Neuronal stem cell (in vitro differentiated cells): ENCODE data around the gene CALHM6.

ENCODE experiments used
- DNase-seq: peaks from one replicate; pipeline ENCODE4 v3.0.0-alpha.2; 2013; ENCODE audit warnings: low spot score
- H2AFZ ChIP-seq: one replicate; pipeline ENCODE4 v1.6.1; 2013; ENCODE audit warnings: mild to moderate bottlenecking, low read length, inconsistent platforms
- H2AK5ac ChIP-seq: 2 replicates; pipeline ENCODE4 v1.6.1; 2013; ENCODE audit warnings: low read depth, mild to moderate bottlenecking, inconsistent platforms, low read length, moderate library complexity, mixed read lengths
- H2BK120ac ChIP-seq: 2 replicates; pipeline ENCODE4 v1.6.1; 2013; ENCODE audit warnings: low read depth, mild to moderate bottlenecking, inconsistent platforms, low read length, moderate library complexity, mixed read lengths
- H2BK12ac ChIP-seq: one replicate; pipeline ENCODE4 v1.6.1; 2013; ENCODE audit warnings: low read length, inconsistent platforms
- H2BK15ac ChIP-seq: 2 replicates; pipeline ENCODE4 v1.6.1; 2013; ENCODE audit warnings: mild to moderate bottlenecking, low read length, inconsistent platforms, mixed read lengths
- H2BK5ac ChIP-seq: one replicate; pipeline ENCODE4 v1.6.1; 2013; ENCODE audit warnings: inconsistent platforms, mild to moderate bottlenecking, low read length, moderate library complexity
- H3K14ac ChIP-seq: one replicate; pipeline ENCODE4 v1.6.1; 2013; ENCODE audit warnings: low read length, inconsistent platforms
- H3K18ac ChIP-seq: 2 replicates; pipeline ENCODE4 v1.6.1; 2013; ENCODE audit warnings: low read length, inconsistent platforms
- H3K23ac ChIP-seq: 2 replicates; pipeline ENCODE4 v1.6.1; 2013; ENCODE audit warnings: low read depth, mild to moderate bottlenecking, mixed read lengths, low read length, inconsistent platforms; ENCODE audit not compliant: poor library complexity
- H3K27ac ChIP-seq: replicated peaks from 3 replicates; pipeline ENCODE4 v1.5.1; 2013; ENCODE audit warnings: low read length, inconsistent platforms
- H3K27me3 ChIP-seq, 3 experiments: 2 replicates each; pipeline ENCODE4 v1.6.1; 2013; ENCODE audit warnings: low read length in 3 of 3, mild to moderate bottlenecking in 2 of 3, inconsistent platforms in 1 of 3, low read depth in 1 of 3, mixed read lengths in 1 of 3, moderate library complexity in 1 of 3; ENCODE audit not compliant: control insufficient read depth in 3 of 3, insufficient read depth in 3 of 3
- H3K36me3 ChIP-seq, 2 donors: replicated peaks in 1 of 2; 2 replicates each; pipeline ENCODE4 v1.6.1; 2013; ENCODE audit warnings: low read length in 2 of 2; ENCODE audit not compliant: control insufficient read depth in 2 of 2, insufficient read depth in 2 of 2
- H3K4ac ChIP-seq: 2 replicates; pipeline ENCODE4 v1.6.1; 2013; ENCODE audit warnings: inconsistent platforms, mild to moderate bottlenecking, low read length, moderate library complexity
- H3K4me1 ChIP-seq, 2 donors: 1 replicate in 1 of 2; 2 replicates in 1 of 2; pipeline ENCODE4 v1.6.1; 2013; ENCODE audit warnings: low read length in 2 of 2, low read depth in 1 of 2; ENCODE audit not compliant: control insufficient read depth in 2 of 2, insufficient read depth in 1 of 2
- H3K4me2 ChIP-seq: one replicate; pipeline ENCODE4 v1.6.1; 2013; ENCODE audit warnings: mild to moderate bottlenecking, low read length, inconsistent platforms; ENCODE audit not compliant: insufficient read depth, poor library complexity, severe bottlenecking
- H3K4me3 ChIP-seq, 2 donors: 2 replicates each; pipeline ENCODE4 v1.5.1; 2013; ENCODE audit warnings: low read length in 2 of 2, mild to moderate bottlenecking in 2 of 2, inconsistent platforms in 1 of 2, moderate library complexity in 1 of 2
- H3K79me1 ChIP-seq: one replicate; pipeline ENCODE4 v1.6.1; 2013; ENCODE audit warnings: low read depth, mild to moderate bottlenecking, inconsistent platforms, low read length, moderate library complexity
- H3K9ac ChIP-seq: one replicate; pipeline ENCODE4 v1.6.1; 2013; ENCODE audit warnings: mild to moderate bottlenecking, low read depth, low read length, inconsistent platforms; ENCODE audit not compliant: poor library complexity
- H3K9me3 ChIP-seq, 2 donors: replicated peaks in 1 of 2; 2 replicates each; pipeline versions ENCODE3 to v1.6.1; 2013; ENCODE audit warnings: low read length in 2 of 2, mild to moderate bottlenecking in 2 of 2, inconsistent platforms in 1 of 2, low read depth in 1 of 2, mixed read lengths in 1 of 2, moderate library complexity in 1 of 2; ENCODE audit not compliant: control insufficient read depth in 2 of 2, insufficient read depth in 1 of 2
- H4K8ac ChIP-seq: one replicate; pipeline ENCODE4 v1.6.1; 2013; ENCODE audit warnings: low read depth, mild to moderate bottlenecking, inconsistent platforms, low read length, moderate library complexity
- H4K91ac ChIP-seq: one replicate; pipeline ENCODE4 v1.6.1; 2013; ENCODE audit warnings: low read length, low read depth, mild to moderate bottlenecking, inconsistent platforms; ENCODE audit not compliant: poor library complexity
- WGBS, 2 donors: extraction: QIAGEN DNeasy Blood & Tissue Kit; methylation state at CpG; one replicate each; pipeline ENCODE4 v1.1.7; 2013; ENCODE audit warnings: missing lambda C conversion rate in 2 of 2, mixed read lengths in 1 of 2; ENCODE audit not compliant: insufficient read length in 2 of 2, insufficient replicate concordance in 1 of 2; ENCODE audit errors: extremely low coverage in 2 of 2; 5-methylcytosine and 5-hydroxymethylcytosine counted together

The CALHM6 gene

GRCh38 chr6:116458264-116458663 lies 2.9 kb upstream of the CALHM6 start:
- H3K18ac ChIP-seq: no peak overlapping the region
- peaks cover 0 to 2% of the 10 kb centered on the region in 2 donors for H3K4me1 ChIP-seq
- H3K14ac ChIP-seq: no peak overlapping the region
- H2BK15ac ChIP-seq: no peak overlapping the region
- no peak for DNase-seq
- H3K4me2 ChIP-seq: no peak overlapping the region
- no peak overlapping the region for H2BK12ac ChIP-seq
- H2AK5ac ChIP-seq: no peak overlapping the region
- no peak overlapping the region for H3K4ac ChIP-seq
- H3K9ac ChIP-seq: no peak overlapping the region
- H3K9me3 ChIP-seq: no peaks in the 10 kb centered on the region
- no peaks in the 10 kb centered on the region for H3K79me1 ChIP-seq
- no peak overlapping the region for H3K4me3 ChIP-seq
- H3K36me3 ChIP-seq: no peaks in the 10 kb centered on the region
- WGBS, 2 donors: no CpG with 5 or more reads among the region's 9 CpGs
- H2BK120ac ChIP-seq: no peak overlapping the region
- H4K91ac ChIP-seq: no peak overlapping the region
- H3K23ac ChIP-seq: no peak overlapping the region
- H2AFZ ChIP-seq: no peak overlapping the region
- H2BK5ac ChIP-seq: no peak overlapping the region
- H4K8ac ChIP-seq: no peak overlapping the region
- H3K27me3 ChIP-seq: peaks cover 0 to 24% (median 0%) of the 10 kb centered on the region in 3 experiments
- H3K27ac ChIP-seq: no peak overlapping the region

- no peak overlapping the region for H3K14ac ChIP-seq
- H3K9me3 ChIP-seq: no peaks in the 10 kb centered on the region
- no peak overlapping the region for H3K23ac ChIP-seq
- H3K27me3 ChIP-seq: peaks cover 0 to 26% (median 0%) of the 10 kb centered on the region in 3 experiments
- DNase-seq: no peak
- no peak overlapping the region for H3K18ac ChIP-seq
- no peak overlapping the region for H3K27ac ChIP-seq
- no peak overlapping the region for H4K91ac ChIP-seq
- H3K4me1 ChIP-seq: peaks cover 0 to 2% of the 10 kb centered on the region in 2 donors
- H3K4me3 ChIP-seq: no peak overlapping the region
- H2BK15ac ChIP-seq: no peak overlapping the region
- no peaks in the 10 kb centered on the region for H3K36me3 ChIP-seq
- H2AFZ ChIP-seq: no peak overlapping the region
- H2BK120ac ChIP-seq: no peak overlapping the region
- no peaks in the 10 kb centered on the region for H3K79me1 ChIP-seq
- no peak overlapping the region for H3K4me2 ChIP-seq
- WGBS, 2 donors: no CpG with 5 or more reads among the region's 4 CpGs
- H2AK5ac ChIP-seq: no peak overlapping the region
- no peak overlapping the region for H2BK5ac ChIP-seq
- no peak overlapping the region for H2BK12ac ChIP-seq
- H4K8ac ChIP-seq: no peak overlapping the region
- no peak overlapping the region for H3K9ac ChIP-seq
- H3K4ac ChIP-seq: no peak overlapping the region
These were observed 1.2 kb upstream of the CALHM6 start for GRCh38 chr6:116459927-116460326.

- Histone ChIP-seq H2BK5ac (no peak overlapping the region), H4K8ac (peak overlapping the region; percentile 93), H2BK120ac (no peak overlapping the region), H2BK12ac (peak overlapping the region; percentile 98), H3K27me3 (peaks cover 0 to 26% (median 0%) of the 10 kb centered on the region in 3 experiments), H3K4me3 (peak overlapping the region in 1 of 2 donors; percentile 76), H2BK15ac (peak overlapping the region; percentile 33), H3K14ac (peak overlapping the region; percentile 33), H2AFZ (no peak overlapping the region), H3K9me3 (no peaks in the 10 kb centered on the region), H4K91ac (no peak overlapping the region), H3K36me3 (no peaks in the 10 kb centered on the region), H3K4me1 (peaks cover 0 to 2% of the 10 kb centered on the region in 2 donors), H2AK5ac (no peak overlapping the region), H3K18ac (peak overlapping the region; percentile 87), H3K23ac (peak overlapping the region; percentile 95), H3K4me2 (peak overlapping the region; percentile 74), H3K27ac (no peak overlapping the region), H3K4ac (peak overlapping the region; percentile 81), H3K9ac (peak overlapping the region; percentile 82), H3K79me1 (no peaks in the 10 kb centered on the region)
- no CpG with 5 or more reads among the region's 84 CpGs for WGBS, 2 donors
- peak; percentile 68 for DNase-seq
These were observed 1.0 kb downstream of the CALHM6 start for GRCh38 chr6:116461932-116462885.

- Histone ChIP-seq H3K4me3 (no peak overlapping the region), H2BK15ac (no peak overlapping the region), H3K18ac (no peak overlapping the region), H3K4me1 (peaks cover 0 to 2% of the 10 kb centered on the region in 2 donors), H3K4ac (no peak overlapping the region), H3K27ac (no peak overlapping the region), H4K8ac (no peak overlapping the region), H3K14ac (no peak overlapping the region), H2BK120ac (no peak overlapping the region), H2AFZ (no peak overlapping the region), H4K91ac (no peak overlapping the region), H2BK5ac (no peak overlapping the region), H3K9ac (no peak overlapping the region), H3K9me3 (no peaks in the 10 kb centered on the region), H2AK5ac (no peak overlapping the region), H3K79me1 (no peaks in the 10 kb centered on the region), H3K36me3 (no peaks in the 10 kb centered on the region), H2BK12ac (no peak overlapping the region), H3K27me3 (peaks cover 0 to 26% (median 0%) of the 10 kb centered on the region in 3 experiments), H3K4me2 (no peak overlapping the region), H3K23ac (no peak overlapping the region)
- no peak for DNase-seq
- no CpG with 5 or more reads among the region's 4 CpGs for WGBS, 2 donors
These were observed 2.1 kb downstream of the CALHM6 start for GRCh38 chr6:116463301-116463700.
